NCI-H2107 treated with DMSO at 0.1 percent for 48 hours (cell line): Measurements from ENCODE around the gene AP3D1.
"Not testable (repeated sequence)": the region's sequence is repeated elsewhere in the genome, so short reads cannot be mapped to it uniquely, and the experiment has no call there.

Experiments
- DNase-seq: peaks from one replicate; lab custom pipeline; 2025; ENCODE audit not compliant: unreplicated experiment; lab: John Stamatoyannopoulos, UW

Gene AP3D1

DNA sequence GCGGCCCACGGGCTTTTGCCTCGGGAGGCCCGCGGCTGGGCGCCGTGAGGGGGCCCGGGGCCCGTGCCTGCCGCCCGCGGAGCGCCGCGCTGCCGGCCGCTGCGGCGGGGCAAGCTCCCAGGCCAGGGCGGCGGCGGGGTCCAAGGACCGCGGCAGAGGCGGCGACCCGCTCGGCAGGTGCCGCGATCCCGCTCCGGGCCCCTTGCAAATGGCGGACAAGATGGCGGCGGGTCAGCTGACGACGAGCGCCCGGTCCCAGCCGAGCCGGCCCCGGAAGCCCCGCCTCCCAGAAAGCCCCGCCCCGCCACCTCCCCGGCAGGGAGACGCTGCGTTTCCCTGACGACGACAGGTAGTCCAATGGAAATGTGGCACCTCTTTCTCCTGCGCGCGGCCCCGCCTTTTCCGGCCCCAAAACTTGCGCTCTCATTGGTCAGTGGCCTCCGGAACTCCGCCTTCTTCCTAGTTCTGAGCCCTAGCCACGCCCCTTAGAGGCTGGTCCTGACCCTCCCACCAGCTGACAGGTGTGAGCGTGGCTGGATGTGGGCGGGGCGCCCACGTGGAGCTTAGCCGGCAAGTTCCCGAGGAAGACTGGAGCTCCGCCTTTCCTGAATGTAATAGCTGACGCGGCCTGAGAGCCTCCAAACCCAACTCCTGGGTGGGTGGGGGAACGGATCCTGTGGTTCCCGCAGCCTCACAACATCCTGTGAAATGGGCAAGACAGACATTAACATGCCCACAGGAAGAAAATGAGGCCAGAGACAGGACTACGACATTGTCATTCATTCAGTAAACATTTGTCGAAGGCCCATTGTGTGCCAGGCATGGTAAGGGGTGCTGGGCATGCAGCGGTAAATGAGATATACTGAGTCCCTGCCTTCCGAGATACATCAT is at the start of gene AP3D1:
TSS of gene AP3D1 (minus strand) at position 228 of the 891 bp plus-strand sequence. CDS start 232 bp downstream, outside the sequence.
- peak; percentile 98 for DNase-seq

DNA sequence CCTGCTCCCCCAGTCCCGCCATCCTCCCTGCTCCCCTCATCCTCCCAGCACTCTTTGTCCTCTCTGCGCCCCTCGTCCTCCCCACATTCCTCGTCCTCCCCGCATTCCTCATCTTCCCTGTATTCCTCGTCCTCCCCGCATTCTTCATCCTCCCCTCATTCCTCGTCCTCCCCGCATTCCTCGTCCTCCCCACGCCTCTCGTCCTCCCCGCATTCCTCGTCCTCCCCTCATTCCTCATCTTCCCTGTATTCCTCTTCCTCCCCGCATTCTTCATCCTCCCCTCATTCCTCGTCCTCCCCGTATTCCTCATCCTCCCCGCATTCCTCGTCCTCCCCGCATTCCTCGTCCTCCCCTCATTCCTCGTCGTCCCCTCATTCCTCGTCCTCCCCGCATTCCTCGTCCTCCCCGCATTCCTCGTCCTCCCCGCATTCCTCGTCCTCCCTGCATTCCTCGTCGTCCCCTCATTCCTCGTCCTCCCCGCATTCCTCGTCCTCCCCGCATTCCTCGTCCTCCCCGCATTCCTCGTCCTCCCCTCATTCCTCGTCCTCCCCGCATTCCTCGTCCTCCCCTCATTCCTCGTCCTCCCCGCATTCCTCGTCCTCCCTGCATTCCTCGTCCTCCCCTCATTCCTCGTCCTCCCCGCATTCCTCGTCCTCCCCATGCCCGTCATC is 49.4 kb upstream of the AP3D1 start:
- DNase-seq = not testable (repeated sequence)

DNA sequence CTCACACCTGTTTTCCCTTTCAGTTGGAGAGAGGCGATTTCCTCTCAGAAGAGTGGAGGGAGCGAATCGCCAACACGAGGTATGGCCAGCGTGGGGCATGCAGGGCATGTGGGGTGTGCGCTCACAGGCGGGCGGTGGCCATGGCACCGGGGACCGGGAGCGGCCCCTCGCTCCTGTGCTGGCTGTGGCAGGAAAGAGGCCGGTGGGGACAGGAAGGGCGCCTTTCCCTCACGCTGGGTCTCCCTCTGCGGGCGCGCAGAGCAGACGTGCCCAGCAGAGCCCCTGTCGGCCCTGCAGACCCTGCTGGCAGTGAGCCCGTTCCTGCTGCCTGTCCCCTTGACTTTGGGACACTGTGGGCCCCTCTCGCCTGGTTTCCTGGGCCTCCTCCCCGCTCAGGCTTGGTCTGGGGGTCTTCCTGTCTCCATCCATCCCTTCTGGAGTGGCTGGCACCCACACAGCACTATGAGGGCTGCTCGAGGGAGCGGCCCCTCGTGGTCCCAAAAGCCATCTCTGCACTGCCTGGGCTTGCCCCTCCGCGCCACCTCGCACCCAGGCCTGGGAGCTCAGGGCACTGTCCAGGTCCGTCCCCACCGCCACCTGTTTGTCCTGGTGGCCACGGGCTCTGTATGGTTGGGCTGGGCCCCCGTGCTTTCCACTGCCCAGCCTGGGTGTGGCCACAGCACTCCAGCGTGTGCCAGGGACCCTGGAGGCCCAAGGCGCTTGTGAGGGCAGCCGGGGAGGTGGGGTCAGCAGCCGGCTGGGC is 48.7 kb upstream of the AP3D1 start:
- no peak for DNase-seq

DNA sequence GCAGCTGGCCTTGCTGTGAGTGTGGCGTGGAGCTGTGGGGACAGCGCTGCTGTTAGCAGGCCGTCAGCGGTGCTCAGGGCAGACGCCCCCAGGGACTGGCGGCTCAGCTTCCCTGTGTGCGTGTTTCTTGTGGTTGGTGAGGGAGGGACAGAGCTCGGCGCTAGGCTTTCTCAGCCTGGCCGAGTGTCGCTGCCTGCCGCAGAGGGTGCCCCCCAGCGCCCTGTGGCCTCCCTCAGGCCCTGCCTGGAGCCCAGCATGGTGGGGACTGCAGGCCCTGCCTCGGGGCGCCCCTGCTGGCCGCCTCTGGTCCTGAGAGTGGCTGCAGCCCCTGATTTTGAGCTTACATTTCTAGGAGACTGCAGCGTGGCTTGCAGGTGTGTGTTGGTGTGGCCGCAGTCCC is 47.8 kb upstream of the AP3D1 start:
- no peak for DNase-seq

DNA sequence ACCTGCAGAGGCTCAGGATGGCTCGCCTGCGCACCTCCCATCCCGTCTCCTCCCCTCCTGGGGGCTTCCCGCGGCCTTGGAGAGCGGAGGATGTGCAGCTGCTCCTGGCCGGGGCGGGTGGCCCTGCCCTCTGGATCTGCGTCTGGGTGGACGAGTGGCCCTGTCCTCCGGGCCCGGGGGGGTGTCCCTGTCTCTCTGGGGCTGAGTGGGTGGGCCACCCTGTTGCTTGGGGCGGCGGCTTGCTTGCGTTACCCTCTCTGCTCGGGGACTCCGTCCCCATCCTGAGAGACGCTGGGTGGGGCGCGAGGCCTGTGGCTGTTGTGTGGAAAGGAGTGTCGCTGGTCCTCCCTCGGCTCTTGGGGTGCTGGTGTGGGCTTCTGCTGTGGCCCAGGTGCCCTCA is 47.0 kb upstream of the AP3D1 start:
- no peak for DNase-seq

DNA sequence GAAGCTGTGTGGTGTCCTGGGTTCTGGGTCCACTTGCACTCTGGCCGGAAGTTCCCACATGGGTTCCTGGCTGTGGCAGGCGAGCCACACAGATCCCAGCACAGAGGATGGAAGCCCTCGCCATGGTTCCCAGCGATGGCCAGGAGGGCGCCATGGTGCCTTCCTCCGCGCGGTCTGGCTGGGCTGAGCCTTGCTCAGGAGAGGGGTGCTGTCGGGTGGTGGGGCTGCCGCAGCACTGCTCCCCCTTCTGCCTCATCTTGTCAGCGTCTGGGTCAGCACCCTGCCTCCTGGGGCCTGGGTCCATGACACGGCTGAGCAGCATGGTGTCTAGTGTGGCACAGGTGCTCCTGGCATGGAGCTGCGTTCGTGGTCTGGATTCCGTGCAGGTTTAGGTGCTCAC is 45.9 kb upstream of the AP3D1 start:
- DNase-seq = no peak

DNA sequence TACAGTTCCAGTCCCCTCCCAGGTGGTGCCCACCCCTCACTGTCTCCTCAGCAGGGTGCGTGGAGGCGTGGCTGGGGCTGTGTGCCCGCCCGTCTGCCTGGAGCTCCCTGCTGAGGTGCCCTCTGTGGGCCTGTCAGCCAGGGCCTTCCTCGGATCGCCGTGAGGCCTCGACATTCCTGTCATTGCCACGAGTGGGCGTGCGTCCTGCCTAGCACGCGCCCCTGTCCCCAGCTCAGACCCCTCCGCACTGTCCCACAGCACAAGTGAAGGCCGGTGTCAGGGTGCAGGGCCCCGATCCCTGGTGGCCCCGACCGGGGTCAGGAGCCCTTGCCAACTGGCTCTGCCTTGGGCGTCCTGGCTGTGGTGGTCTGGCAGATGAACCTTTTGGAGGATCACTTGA is 44.5 kb upstream of the AP3D1 start:
- no peak for DNase-seq

DNA sequence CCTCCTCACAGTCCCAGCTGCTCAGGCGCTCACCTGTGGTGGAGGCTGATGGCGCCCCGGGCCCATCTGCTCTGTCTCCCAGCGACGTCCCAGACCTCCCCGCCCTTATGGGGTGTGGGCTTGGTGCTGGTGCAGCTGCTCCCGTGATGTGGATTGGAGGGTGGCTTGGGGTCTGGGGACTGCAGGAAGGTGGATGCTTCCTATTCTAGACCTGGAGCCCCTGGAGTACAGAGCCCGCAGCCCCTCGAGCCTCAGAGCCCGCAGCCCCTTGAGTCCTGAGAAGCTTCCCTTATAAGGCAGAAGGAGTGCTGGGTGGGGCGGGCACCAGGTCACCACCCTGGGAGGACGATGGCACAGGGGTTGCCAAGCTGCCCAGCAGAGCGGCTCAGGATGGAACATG is 44.0 kb upstream of the AP3D1 start:
- DNase-seq = no peak

DNA sequence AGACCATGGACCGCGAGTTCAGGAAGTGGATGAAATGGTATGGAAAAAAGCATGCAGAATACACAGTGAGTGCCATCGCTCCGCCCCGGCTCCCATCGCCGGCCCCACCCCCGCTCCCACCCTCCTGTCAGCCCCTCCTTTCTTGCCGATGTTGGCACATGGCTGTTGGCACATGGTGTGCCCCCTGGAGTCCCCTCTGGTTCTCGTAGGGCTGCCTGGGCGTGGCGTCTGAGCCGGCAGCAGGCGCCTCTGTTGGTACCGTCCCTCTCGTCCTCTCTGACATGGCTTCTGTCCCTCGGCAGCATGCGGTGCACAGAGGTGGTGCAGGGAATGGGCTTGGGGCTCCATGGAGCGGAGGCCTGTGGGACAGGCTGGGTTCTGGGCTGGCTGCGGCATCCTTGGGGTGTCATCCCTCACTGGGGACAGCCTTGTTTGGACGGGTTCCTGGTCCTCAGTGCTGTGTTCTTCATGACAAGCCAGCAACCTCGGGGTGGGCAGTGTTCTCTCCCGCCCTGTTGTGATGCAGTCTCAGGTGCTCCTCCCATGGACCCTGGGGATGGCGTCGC is 43.2 kb upstream of the AP3D1 start:
- no peak for DNase-seq

DNA sequence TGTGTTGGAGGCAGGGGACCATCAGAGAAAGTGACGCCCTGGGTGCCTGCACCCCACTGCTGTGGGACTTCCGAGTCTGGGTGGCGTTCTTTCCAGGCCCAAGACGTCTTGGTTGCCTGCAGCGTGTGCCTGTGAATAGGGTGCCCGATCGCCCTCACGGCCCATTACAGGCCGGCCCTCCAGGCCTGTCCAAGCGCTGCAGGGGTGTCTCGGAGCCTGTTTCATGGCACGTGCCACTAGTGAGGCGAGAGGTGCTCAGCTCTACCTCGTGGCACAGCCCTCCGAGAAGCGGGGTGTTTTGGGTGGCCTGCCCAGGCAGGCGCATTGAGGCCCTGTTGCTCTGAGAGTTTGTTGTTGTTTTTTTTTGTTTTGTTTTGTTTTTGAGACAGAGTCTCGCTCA is 42.4 kb upstream of the AP3D1 start:
- no peak for DNase-seq

DNA sequence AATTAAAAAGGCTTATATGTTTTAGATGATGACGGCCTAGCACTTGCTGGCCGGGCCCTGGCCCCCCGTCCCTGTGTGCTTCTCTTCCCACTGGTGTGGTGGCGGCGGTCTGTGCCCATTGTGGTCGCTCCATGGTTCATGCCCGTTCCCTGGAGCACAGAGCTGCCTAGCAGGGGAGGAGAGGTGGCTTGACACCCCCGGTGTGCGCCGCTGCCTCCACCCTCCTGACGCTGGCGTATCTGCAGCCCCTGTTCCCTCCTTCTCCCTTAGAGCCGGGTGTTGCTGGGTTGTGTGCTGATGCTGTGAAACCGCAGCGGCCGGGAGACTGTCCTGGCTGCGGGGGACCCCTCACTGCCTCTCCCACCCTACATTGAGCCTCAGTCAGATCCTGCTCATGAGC is 41.5 kb upstream of the AP3D1 start:
- DNase-seq = no peak

DNA sequence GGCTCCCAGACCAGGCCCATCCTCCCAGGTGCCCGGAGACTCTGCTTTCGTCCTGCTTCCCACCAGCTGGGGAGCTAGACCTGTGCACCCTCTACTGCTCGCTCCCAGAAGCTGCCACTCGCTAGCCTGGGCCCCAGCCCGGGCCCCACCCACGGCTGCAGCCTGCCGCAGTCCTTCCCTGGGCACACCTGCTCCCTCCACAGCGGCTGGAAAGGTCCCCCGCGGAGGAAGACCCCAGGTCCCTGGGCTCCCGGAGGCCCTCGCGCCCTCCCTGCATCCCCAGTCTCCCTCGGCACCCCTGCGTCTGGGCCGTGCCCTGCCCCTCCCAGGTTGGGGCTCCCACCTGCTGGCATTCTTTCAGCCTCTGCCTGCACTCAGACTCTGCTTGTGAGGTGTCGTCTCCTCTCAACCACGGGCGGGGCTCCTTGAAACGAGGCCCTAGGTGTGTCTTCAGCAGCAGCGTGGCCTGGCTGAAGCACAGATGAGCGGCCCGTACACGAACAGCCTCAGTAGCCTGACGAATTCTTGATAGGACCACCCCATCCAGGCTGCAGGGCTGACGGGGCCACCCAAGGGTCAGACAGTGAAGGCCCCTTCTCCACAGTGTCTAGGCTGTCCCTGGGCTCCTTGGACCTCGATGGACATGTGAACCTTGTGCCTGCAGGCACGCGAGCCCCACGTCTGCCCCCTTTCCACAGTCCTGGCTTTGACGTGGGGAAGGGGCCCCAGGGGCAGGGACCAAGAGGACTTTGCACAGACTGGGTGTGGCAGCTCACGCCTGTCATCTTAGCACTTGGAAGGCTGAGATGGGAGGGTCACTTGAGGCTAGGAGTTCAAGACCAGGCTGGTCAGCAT is 40.3 kb upstream of the AP3D1 start:
- DNase-seq = no peak

DNA sequence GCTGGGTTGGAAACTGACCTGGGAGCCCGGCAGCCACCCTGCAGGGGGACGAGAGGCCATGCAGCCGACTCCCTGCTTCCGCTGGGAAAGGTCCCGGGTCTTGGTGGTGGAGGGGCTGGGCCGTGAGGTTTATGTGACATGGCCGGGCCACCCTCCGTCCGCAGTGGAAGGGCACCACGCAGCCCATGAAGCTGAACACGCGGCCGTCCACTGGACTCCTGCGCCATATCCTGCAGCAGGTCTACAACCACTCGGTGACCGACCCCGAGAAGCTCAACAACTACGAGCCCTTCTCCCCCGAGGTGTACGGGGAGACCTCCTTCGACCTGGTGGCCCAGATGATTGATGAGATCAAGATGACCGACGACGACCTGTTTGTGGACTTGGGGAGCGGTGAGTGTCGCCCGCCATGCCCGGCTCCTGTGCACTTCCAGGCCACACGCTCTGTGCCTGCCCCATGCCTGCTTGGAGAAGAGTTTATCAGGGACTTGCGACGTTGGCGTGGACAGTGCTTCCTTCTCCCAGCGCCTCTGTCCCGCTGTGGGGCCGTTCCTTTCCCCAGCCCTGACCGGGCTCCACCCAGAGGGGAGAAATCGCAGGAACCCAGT is 39.6 kb upstream of the AP3D1 start:
- no peak for DNase-seq

DNA sequence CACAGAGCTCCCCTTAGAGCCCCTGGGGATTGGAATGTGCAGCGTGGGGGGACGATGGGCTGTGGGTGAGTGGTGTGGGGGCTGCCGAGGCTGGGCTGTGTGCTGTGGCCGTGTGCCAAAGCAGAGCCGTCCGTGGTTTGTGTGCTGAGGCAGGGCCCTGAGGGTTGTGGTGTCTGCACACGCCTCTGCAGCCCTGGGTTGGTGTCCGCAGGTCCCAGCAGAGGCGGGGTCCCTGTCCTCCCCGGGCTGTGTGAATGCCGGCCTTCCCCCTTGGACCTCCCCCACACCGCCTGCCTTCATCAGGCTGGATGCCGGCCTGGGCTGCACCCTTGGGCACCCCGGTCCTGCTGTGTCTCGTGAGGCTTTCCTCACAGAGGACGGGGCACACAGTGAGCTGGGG is 38.5 kb upstream of the AP3D1 start:
- DNase-seq = no peak

DNA sequence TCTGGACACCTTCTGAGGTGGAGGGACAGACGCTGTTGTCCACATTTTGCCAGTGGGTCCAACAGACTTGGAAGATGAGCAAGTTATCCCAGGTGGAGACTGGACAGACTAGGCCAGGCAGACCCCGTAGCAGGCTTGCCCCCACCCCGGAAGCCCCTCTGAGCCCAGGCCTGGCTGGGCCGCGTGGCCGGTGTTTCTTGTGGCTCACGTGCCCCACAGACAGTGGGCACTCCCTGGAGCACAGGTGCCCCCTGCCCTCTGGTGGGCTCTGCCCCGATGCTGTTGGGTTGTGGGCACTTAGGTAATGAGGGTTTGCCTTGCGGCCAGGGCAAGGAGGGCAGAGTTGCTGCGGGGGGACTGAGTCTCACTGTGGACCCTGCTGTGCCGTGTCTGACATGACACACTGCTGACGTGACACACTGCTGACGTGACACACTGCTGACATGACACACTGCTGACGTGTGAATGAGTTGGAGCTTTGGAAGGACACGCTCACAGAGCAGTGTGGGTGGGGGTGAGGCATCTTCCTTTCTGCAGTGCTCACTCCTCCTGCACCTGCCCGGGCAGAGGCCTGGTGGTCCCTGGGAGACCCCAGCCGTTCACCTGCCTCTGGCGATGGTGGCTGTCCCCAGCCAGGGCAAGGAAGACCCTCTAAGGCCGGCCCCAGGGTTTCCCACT is 37.5 kb upstream of the AP3D1 start:
- DNase-seq = no peak

DNA sequence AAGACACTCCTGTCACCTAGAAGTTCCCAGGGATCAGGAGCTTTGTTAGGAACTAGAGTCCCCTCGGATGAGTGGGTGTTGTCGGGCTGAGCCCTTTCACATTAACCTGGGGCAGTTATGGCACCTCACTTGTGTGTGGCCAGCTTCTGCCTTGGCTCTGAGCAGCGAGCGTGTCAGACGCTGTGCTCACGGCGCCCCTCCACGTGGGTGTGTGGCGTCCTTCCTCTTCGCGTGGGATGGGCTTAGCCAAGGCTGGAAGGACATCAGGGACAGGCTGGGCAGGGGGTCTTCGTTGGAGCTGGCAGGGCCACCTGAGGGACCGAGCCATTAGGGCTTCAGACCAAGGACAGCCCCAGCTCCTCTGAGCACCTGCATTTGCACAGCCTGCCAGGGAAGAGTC is 35.8 kb upstream of the AP3D1 start:
- DNase-seq = no peak

DNA sequence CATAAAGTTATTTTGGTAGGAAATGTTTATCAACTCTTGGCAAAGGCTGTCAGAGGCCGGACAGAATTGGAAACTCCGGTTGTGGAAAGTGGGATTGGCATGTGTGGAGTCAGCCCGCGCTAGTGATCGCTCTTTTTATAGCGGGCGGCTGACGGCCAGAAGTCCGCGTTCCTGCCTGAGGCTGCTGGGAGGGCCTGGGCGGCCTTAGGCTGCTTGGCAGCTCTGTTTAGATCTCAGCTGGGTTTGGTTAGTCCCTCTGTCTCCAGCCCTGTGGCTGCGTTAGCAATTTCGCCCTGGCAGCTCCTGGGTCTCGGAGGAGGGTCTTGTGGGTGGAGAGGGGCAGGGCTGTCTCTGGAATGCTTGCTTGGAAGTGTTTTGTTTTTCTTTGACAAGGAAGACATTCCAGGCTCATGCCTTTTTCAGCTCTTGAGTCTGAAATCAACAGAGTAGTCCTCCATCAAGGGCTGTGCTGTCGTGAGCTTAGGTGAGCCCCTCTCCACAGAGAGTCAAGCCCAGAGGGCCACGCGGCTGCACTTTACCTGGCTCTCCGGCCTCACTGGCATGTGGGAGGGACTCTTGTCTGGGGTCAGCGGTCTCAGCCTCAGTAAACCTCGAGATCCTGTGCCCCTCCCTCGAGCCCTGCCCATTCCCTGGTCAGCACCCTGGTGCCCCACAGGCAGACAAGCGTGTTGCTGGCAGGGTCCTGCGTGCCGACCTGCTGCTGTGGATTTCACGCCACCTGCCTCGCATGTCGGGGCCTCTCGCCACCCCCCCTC is 34.9 kb upstream of the AP3D1 start:
- no peak for DNase-seq

DNA sequence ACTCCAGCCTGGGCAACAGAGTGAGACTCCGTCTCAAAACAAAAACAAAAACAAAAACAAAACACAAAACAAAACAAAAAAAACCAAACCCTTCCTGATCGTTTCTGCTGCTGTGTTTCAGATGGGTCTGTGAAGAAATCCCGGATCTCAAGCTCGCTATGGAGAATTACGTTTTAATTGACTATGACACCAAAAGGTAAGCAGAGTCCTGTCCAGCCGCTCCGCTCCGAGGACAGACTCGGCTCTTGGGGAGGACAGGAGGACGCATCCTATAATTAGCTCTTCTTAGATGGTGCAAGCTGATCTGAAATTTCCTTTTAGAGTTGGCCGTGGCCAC is 34.3 kb upstream of the AP3D1 start:
- no peak for DNase-seq

DNA sequence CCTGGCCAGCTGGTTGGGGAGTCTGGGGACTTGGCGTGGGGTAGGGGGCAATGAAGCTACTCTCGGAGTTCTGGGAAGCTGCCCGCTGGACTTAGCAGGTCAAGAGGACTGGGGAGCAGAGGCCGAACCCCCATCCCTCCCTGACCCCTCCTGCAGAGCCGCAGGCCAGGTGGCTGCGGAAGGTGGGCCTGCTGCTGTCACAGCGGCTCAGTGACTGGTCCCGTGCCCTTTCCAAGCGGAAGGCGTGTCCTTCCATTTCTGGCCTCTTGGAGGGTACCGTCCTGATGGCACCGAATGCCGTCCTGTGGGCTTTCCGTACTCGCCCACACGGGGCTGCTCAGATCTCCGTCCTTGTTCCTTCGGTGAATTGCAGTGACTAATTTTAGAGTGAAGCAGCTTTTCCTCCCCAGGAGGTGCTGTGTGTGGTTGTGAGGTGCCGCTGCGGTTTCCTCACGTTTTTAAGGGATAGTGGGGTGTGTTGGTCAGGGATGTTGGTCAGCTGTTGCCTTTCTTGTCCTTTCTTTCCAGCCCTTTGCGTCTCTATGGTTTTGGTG is 33.1 kb upstream of the AP3D1 start:
- no peak for DNase-seq
